Anterior cingulate cortex (tissue), 58 donors: ENCODE data around the gene TBX4.
"Not testable (repeated sequence)": the region's sequence is repeated elsewhere in the genome, so short reads cannot be mapped to it uniquely, and the experiment has no call there.

ENCODE experiments used
- DNase-seq, 58 donors: peaks; one replicate each; lab custom pipeline; 2025; lab: John Stamatoyannopoulos, UW

Gene TBX4

DNA sequence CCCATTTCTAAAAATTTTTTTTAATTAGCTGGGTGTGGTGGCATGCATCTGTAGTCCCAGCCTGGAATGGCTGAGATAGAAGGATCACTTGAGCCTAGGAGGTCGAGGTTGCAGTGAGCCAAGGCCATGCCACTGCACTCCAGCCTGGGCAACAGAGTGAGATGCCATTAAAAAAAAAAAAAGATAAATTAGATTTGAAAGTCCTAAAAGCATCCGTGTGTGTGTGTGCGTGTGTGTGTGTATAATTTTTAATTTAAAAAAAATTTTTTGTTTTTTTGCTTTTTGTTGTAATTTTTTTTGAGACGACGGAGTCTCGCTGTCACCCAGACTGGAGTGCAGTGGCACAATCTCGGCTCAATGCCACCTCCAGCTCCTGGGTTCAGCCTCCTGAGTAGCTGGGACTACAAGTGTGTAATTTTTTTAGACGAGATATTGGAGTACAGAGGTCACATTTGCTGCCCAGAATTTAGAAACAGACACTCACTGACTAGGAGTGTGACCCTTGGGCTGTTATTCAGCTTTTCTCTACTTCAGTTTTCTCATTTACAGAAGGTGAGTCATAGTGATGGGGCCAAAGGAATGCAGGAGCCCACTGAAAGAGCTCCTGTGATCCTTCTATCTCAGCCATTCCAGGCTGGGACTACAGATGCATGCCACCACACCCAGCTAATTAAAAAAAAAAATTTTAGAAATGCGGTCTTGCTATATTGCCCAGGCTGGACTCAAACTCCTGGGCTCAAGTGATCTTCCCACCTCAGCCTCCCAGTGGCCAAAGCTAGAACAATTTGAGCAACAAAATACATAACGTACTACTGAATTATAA, 25.5 kb upstream of the TBX4 start:
- DNase-seq: no peak

DNA sequence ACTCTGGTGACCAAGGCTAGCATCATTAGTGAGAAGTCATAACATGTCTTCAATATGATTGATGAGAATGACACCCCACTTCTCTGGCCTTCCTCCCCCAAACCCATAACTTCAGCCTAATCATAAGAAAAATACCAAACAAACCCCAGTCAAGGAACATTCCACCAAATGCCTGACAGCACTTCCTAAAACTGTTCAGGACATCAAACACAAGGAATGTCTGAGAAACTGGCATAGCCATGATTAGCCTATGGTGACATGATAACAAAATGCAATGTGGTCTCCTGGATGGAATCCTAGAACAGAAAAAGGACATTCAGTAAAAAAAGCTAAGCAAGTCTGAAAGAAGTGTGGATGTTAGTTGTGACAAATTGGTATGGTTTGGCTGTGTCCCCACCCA, 24.7 kb upstream of the TBX4 start:
- DNase-seq: no peak

DNA sequence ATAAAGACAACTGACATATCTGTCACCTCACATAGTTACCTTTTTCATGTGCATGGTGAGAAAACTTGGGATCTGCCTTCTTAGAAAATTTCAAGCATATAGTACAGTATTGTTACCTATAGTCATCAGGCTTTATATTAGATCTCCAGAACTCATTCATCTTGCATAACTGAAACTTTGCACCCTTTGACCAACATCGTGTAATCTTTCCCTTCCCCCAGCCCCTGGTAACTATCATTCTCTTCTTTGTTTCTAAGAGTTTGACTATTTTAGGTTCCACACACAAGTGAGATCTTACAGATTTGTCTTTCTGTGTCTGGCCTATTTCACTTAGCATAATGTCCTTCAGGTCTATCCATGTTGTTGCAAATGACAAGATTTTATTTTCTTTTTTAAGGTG, 22.9 kb upstream of the TBX4 start:
- no peak for DNase-seq

DNA sequence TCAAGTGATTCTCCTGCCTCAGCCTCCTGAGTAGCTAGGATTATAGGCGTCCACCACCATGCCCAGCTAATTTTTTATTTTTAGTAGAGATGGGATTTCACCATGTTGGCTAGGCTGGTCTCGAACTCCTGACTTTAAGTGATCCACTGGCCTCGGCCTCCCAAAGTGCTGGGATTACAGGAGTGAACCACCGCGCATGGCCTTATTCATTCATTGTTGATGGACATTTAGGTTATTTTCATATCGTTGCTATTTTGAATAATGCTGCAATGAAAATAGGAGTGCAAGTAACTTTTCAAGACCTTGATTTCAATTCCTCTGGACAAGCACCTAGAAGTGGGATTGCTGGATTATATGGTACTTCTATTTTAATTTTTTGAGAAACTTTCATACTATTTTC, 22.4 kb upstream of the TBX4 start:
- not testable (repeated sequence) for DNase-seq

DNA sequence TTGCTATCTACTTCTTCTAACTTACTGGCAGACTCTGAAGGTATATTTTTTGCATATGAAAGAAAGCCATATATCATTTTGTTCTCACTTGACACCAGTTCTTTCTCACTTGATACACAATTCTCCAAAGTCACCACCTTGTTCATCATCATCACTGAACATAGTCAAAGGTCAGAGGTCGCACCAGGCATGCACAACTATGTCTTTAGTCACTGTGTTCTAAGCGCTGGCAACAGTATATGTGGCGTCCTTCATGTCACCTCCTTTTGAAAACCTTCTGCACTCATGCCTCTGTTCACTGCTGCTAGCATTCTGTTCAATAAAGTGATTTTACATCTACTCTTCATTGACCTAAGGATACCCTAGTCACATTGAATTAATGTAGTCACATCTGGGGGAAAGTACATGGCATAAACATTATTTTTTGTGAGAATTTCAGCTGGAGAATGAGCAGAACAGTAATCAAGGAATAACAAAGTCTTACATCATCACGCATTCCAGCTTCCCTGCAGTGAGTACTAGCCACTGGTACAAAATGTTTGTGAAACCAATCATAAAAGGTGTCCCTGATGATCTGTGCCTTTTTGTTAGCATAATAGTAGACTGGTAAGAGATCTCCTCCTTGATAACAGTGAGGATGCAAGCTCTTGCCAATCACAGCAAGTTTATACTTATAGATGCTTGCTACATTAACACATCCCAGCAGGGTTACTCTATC, 20.5 kb upstream of the TBX4 start:
- no peak for DNase-seq

DNA sequence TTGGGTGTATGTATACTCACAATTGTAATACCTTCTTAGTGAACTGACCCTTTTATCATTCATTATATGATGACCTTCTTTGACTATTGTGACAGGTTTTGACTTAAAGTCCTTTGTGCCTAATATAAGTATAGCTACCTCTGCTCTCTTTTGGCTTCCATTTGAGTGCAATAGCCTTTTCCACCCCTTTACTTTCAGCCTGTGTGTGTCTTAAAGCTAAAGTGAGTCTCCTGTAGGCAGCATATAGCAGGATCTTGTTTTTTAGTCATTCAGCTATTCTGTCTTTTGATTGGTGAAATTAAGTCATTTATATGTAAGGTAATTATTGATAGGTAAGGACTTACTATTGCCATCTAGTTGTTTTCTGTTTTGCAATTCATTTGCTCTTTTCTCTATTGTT, 15.9 kb upstream of the TBX4 start:
- no peak for DNase-seq

DNA sequence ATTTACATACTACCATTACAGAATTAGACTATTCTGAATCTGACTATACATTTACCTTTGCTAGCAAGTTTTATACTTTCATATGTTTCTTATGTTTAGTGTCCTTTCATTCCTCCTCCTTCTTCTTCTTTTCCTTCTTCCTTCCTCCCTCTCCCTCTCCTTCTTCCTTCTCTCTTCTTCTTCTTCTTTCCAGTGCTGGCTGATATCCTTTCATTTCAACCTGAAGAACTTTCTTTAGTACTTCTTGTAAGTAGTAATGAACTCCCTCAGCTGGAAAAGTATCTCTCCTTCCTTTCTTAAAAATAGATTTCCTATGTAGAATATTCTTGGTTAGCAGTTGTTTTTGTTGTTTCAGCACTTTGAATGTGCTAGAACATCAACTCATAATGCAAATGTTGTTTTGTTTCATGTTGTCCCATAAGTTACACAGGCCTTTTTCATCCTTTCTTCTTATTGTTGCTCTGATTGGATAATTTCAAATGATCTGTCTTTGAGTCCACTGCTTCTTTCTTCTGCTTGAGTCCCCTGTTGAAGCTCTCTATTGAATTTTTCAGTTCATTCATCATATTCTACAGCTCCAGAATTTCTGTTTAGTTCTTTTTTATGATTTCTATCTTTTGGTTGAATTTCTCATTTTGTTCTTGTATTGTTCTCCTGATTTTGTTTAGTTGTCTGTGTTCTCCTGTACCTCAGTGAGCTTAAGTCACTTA, 15.1 kb upstream of the TBX4 start:
- DNase-seq: no peak

DNA sequence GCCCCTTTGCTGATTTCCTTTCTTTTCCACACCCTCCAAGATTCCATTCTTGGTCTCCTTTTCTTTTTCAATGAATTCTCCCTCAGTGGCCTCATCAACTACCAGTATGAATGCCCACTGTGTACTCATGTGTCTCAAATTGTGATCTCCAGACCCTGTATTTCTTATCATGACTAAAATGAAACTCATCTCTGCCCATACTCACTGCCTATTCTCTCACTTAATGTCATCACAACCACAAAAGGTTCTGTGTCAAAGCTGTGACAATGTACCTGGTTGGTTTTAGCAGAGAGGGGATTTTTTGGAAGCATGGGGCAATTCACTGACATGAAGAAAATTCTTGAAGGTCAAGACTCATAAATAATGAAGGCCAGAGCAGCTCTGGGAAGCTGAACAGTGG, 11.5 kb upstream of the TBX4 start:
- no peak for DNase-seq

DNA sequence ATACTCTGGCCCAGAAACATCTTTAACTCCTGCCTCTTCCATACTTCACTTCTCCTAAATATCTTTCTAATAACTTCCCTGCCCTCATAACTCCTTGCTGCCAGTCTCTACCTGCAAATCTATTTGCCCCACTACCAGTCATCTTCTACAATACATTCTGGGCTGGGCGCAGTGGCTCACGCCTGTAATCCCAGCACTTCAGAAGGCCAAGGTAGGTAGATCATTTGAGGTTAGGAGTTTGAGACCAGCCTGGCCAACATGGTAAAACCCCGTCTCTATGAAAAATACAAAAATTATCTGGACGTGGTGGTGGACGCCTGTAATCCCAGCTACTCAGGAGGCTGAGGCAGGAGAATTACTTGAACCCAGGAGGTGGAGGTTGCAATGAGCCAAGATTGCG, 10.7 kb upstream of the TBX4 start:
- DNase-seq: not testable (repeated sequence)

DNA sequence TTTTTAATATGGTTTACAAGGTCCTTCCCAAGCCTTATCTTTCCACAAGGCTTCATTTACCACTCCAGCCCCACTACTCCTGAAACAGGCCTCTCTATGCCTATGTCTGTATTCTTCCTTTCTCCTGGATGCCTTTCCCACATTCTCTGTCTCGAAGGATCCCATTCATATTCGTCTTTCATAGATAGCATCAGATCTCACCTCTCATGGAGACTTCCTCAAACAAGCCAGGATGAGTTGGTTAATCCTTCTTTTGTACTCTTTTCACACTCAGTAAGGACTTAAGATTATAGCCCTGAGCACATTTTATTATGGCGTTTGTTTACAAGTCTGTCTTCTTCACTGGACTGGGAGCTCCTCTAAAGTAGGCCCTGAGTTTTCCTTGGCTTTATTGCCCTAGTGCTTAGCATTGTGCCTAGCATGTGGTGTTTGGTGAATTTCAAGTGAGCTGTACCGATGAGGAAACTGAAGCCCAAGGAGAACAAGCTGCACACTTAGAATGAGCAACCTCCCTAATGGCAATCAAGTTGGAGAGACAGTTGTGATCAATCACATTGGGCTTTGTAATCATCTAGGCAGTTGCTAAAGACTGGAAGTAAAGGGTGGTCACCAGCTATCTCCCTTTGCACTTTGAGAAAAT, 10.0 kb upstream of the TBX4 start:
- no peak for DNase-seq

DNA sequence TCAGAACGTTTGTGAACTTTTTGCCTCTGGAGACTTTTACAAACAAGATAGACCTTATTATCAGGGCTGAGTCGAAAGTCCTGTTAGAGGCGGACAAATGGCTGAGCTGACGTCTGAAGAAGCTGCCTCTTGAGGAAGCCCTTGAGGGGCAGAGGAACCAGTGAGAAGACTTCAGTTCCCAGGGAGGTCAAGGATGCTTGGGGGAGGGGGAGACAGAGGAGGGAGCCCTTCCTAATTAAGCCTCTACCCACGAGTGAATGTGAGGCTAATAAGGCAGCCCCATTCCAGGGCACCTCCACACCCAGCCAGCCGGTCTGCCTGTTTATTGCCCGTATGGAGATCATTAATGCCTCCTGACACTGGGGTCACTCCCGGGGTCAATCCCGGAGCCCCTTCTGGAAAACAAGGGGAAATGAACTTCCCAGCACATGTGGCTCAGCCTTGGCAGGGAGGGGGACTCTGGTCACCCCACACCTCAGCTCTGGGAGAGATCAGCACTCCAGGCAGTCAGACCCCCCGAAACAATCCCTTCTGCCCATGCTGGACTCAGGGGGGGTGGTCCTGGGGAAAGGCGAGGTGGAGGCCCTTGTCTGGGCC, 9.2 kb upstream of the TBX4 start:
- no peak for DNase-seq

DNA sequence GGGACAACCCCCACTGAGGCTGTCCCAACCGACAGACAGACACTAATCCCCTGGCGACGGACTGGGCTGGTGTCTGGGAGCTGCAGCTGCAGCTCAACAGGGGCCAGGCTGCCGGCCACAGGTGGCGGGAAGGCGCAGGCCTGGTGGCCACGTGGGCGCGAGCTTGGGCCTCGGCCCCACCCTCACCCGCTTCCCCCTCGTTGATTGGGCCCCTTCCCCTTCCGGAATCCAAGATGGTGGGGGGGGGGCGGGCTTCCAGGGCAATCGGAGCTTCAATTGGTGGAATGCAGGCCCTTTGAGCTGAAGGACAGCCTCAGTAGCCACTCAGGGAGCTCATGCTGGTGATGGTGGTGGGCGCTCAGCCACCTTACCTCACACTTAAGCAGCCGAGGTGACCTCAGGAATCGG, 8.7 kb upstream of the TBX4 start:
- no peak for DNase-seq

DNA sequence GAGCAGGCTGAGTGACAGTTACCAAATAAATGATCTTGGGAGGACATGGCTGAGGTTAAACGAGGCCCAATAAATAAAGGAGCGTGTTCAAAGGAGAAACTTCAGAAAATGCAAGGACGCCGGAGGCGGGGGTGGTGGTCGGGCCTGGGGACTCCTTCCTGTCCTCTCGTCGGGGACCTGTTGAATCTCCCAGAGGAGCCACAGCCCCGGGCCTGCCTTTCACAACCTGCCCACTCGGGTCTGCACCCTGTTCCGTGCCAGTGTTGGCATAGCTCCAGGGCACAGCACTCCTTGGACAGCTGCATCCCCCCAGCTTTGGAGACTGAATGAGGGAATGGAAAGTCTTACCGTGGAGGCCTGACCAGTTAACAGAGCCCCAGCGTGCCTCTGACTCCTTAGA, 8.1 kb upstream of the TBX4 start:
- DNase-seq: no peak

DNA sequence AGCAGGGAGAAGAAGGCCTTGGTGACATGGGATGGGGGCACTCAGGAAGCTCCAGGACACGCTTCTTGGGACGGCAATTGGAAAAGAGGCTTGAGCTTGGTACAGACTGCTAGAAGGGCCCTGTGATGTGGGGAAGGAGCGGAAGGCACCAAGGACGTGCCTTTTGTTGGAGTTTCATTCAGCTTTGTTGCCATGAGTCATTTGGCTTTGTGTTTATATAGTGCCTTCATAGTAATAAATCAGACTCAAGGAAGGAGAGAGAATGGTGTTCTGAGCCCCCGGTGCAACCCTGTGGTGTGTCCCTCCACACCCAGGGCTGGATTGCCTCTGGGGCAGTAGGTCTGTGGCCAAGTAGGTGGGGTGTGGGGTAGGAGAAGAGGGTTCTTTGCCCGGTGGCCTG, 7.4 kb upstream of the TBX4 start:
- no peak for DNase-seq

DNA sequence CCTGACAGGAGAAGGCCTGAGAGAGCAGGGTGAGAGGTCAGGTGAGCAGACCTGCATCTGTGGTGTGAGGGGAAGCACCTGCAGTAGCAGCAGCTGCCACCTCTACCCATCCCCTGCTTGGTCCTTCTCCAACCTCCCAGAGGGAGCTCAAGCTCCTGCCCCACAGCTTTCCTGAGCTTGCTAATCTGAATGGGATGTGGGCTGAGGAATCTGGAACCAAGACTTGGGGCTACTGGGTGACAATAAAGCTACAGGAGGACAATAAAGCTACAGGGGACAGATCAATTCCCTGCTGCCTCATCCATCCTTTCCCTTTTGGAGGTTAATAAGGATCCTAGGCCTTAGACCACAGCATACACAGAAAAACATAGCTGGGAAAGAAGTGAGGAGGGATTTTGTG, 4.9 kb upstream of the TBX4 start:
- DNase-seq: no peak

DNA sequence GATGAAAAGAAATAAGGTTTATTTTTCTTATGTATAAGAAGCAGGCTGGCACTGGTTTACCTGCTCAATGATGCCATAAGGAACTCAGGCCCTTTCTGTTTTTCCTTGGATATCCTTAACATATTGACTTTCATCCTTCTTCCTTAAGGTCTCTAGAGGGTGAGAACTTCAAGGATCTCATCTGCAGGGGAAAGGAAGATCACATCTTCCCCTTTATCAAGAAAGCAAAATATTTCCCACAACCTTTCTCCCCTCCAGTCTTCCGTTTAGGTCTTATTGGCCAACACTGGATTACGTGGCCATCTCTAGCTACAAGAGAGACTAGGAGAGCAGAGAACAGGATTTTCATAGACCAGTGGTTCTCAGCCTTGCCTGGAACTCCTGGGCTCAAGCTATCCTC, 4.2 kb upstream of the TBX4 start:
- DNase-seq: no peak

DNA sequence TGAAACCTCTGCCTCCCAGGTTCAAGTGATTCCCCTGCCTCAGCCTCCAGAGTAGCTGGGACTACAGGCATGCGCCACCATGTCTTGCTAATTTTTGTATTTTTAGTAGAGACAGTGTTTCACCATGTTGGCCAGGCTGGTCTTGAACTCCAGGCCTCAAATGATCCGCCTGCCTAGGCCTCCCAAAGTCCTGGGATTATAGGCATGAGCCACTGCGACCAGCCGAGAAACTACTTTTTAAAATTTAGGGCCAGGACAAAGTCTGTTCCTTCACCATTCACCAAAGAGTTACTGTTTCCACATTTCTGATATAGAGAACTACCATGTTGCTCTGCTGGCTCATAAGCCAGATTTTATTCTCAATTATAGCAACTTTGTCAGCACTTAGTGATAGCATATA, 3.1 kb upstream of the TBX4 start:
- DNase-seq: not testable (repeated sequence)

DNA sequence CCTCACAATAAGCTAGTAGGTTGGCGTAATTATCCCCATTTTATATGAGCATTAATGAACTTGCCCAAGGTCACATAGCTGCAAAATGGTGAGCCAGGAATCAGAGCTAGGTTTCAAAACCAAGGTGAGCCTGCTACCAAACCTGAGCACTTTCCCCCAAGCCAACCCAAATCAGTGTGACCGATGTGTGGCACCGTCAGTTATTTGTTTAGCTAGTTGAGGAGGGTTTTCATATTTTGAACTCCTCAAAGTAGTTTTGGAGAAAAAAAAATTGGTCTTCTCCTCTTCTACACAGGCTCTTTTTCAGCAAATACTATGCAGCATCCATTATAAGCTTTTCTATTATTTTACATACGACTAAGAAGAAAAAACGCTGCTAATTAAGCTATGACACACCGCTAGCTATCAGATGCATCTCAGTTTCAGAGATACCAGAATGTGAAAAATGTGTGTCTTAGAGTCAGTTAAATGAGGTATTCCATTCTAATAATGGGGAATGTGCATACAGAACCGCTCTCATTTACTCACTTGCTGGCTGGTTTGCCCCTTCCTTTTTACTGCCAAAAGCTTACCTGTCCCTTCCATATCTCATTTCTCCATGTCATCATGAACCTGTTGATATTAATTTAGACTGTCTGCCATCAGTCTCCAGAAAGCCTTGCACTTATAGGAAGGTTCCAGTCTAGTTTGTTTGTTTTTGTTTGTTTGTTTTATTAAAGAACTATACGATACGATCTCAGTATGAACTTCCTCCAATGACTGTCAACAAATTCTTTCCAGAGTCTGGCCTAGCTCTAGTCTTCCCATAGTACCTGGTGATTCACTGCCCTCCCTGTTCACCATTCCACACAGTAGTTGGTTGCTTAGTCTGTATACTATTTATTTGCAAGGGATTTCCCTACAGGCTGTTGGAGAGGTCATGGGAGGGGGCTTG, 2.2 kb upstream of the TBX4 start:
- no peak for DNase-seq
